AG04450 (cell line): ENCODE data around the gene THAP2. TPM values are rescaled to one million over a fixed set of nuclear protein-coding genes. Genes with fewer than 3 reads are reported as not detected.

Experiments
- CTCF ChIA-PET: fragments of 300-600, 350-600 bp; formaldehyde crosslinking; extraction: SDS; loops from one replicate; lab custom pipeline; 2022; ENCODE audit warnings: antibody characterized with exemption, inconsistent platforms; lab: Charles Lee
- POLR2A ChIA-PET: fragments of 350-600 bp; formaldehyde crosslinking; extraction: SDS; loops from one replicate; lab custom pipeline; 2021; ENCODE audit warnings: antibody characterized with exemption, inconsistent platforms; lab: Yijun Ruan, JAX
- DNase-seq: peaks from one replicate; pipeline ENCODE4 v3.0.0-alpha.2; 2011; ENCODE audit warnings: low read depth, low spot score
- H3K27ac ChIP-seq: one replicate; pipeline ENCODE4 v1.5.1; 2012; ENCODE audit warnings: low read depth, low read length, control low read depth
- H3K27me3 ChIP-seq: one replicate; pipeline ENCODE4 v1.6.0; 2012; ENCODE audit warnings: low read length; ENCODE audit not compliant: control insufficient read depth, insufficient read depth
- H3K4me3 ChIP-seq: 2 replicates; pipeline ENCODE4 v1.5.1; 2011; ENCODE audit warnings: mild to moderate bottlenecking, low read depth, low read length, control low read depth
- H3K9me3 ChIP-seq: 2 replicates; pipeline ENCODE4 v1.5.1; 2012; ENCODE audit warnings: low read length; ENCODE audit not compliant: control insufficient read depth, insufficient read depth
- CTCF ChIP-seq: IDR thresholded peaks from 2 replicates; pipeline ENCODE4 v1.5.1; 2011; ENCODE audit warnings: low read depth, low read length, control low read depth, inconsistent platforms
- polyA plus RNA-seq: library from polyadenylated mRNA; depleted of rRNA; stranded (reverse); fragments of >200 nt; gene quantifications from 2 replicates; pipeline ENCODE4 v1.2.3, GENCODE V29; 2011

THAP2 gene
- polyA plus RNA-seq, 1 experiment: 6.1 TPM

DNA sequence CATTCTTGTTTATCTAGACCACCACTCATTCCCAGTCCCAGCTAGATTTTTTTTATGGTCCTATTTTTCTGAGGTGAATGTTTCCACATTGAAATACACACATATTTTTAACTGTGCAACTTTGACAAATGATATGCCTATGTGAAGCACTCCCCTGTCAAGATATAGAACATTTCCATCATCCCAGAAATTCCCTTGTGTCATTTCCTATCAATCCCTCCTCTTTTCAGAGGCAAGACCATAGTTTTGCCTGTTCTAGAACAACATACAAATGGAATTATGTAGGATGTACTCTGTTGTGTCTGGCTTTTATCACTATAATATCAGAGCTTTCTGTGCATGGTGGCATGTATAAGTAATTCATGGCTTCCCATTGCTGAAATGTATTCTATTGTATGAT lies 54.5 kb downstream of the THAP2 start:
- no peaks in the 10 kb centered on the region for H3K27me3 ChIP-seq
- H3K27ac ChIP-seq: no peak overlapping the region
- no peak for TF ChIP-seq CTCF
- H3K4me3 ChIP-seq: no peak overlapping the region
- no peaks in the 10 kb centered on the region for H3K9me3 ChIP-seq
- ChIA-PET CTCF (no interaction called here), POLR2A (no interaction called here)
- DNase-seq: no peak

- H3K9me3 ChIP-seq: no peaks in the 10 kb centered on the region
- POLR2A ChIA-PET: no interaction called here
- no peak overlapping the region for H3K4me3 ChIP-seq
- TF ChIP-seq CTCF: no peak
- H3K27me3 ChIP-seq: no peaks in the 10 kb centered on the region
- no peak for DNase-seq
- H3K27ac ChIP-seq: no peak overlapping the region
- CTCF ChIA-PET: interaction anchor here (2.0 kb wide), 1 partner anchor 27 kb away, joined by 5 read pairs; no protein-coding TSS in a partner anchor
These were observed 55.7 kb downstream of the THAP2 start for GRCh38 chr12:71719647-71720370.

DNA sequence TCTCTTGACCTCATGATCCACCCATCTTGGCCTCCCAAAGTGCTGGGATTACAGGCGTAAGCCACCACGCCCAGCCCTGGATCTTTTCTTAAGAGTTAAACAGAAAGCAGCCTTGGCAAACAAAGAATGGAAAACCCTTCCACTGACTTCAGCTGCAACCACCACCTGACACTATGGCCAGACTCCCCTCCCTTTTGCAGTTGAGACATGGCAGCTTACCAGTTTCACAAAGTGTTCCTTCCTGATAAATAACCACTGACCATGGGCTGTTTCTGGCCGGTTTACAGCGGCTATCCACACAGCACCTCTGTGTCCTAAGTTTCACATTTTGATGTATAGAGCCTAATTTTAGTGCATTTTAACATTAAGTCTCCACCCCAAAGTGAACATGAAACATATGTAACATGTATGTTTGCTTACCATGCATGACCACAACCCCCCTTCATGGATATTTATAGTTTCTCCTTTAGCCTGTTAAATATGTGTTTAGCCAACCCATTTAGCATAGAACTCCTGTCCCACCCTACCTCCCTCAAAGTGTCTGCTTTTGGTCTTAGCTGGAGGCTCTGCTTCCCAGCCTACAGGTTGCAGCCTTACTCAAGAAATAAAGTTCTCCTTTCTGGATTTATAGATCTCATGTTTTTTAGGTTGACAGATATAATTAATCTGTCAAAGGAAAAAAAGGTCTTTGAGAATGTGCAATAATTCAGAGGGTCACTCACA lies 57.8 kb downstream of the THAP2 start:
- no peak overlapping the region for H3K4me3 ChIP-seq
- no peaks in the 10 kb centered on the region for H3K9me3 ChIP-seq
- ChIA-PET POLR2A (no interaction called here), CTCF (interaction anchor here (1.2 kb wide), 1 partner anchor 329 kb away, joined by 3 read pairs; no protein-coding TSS in a partner anchor)
- no peak for DNase-seq
- no peak for TF ChIP-seq CTCF
- H3K27ac ChIP-seq: no peak overlapping the region
- H3K27me3 ChIP-seq: no peaks in the 10 kb centered on the region

- Histone ChIP-seq H3K27me3 (no peaks in the 10 kb centered on the region), H3K9me3 (no peaks in the 10 kb centered on the region), H3K4me3 (no peak overlapping the region), H3K27ac (no peak overlapping the region)
- no peak for TF ChIP-seq CTCF
- CTCF ChIA-PET: no interaction called here
- POLR2A ChIA-PET: no interaction called here
- DNase-seq: no peak
These were observed 60.9 kb downstream of the THAP2 start for GRCh38 chr12:71725011-71725410.

GRCh38 chr12:71726548-71726947 lies 62.4 kb downstream of the THAP2 start:
- 0 out of 2 replicates have a peak, but pooled peaks cover under 1% of the 10 kb centered on the region for H3K9me3 ChIP-seq
- ChIA-PET POLR2A (no interaction called here), CTCF (no interaction called here)
- DNase-seq: no peak
- TF ChIP-seq CTCF: no peak
- no peak overlapping the region for H3K4me3 ChIP-seq
- H3K27me3 ChIP-seq: no peaks in the 10 kb centered on the region
- H3K27ac ChIP-seq: no peak overlapping the region
